Heart right ventricle (tissue), 16 donors: ENCODE measurements around the gene RANBP3. TPM values are rescaled to one million over a fixed set of nuclear protein-coding genes. Genes with fewer than 3 reads are reported as not detected.

Experiments used
- ATAC-seq, 8 donors: fragments of 200-7000 bp; cut with Tn5 transposase; one replicate each; pipeline ENCODE4 v1.9.1; 2020; ENCODE audit warnings: mild to moderate bottlenecking in 8 of 8, moderate library complexity in 8 of 8, moderate number of reproducible peaks in 1 of 8
- DNase-seq, 2 donors: peaks; one replicate each; pipeline ENCODE4 v3.0.0-alpha.2; 2020
- H3K27ac ChIP-seq, 10 donors: fragments of 200-600 bp; sonication (generic) in 2 of 10; one replicate each; pipeline versions ENCODE4 v1.5.0 to v1.8.0; 2020 to 2022; ENCODE audit warnings: mild to moderate bottlenecking in 3 of 10
- H3K27me3 ChIP-seq, 7 donors: fragments of 200-600 bp; one replicate each; pipeline ENCODE4 v1.8.0; 2021 to 2022; ENCODE audit warnings: mild to moderate bottlenecking in 2 of 7
- H3K36me3 ChIP-seq, 9 donors: fragments of 200-600 bp; sonication (generic) in 1 of 9; one replicate each; pipeline versions ENCODE4 v1.5.0 to v1.8.0; 2020 to 2022; ENCODE audit warnings: mild to moderate bottlenecking in 2 of 9
- H3K4me1 ChIP-seq, 9 donors: fragments of 200-600 bp; sonication (generic) in 1 of 9; one replicate each; pipeline versions ENCODE4 v1.5.0 to v1.8.0; 2020 to 2022; ENCODE audit warnings: mild to moderate bottlenecking in 4 of 9
- H3K4me3 ChIP-seq, 10 donors: fragments of 200-600 bp; sonication (generic) in 2 of 10; one replicate each; pipeline versions ENCODE4 v1.5.0 to v1.8.0; 2020 to 2022; ENCODE audit warnings: mild to moderate bottlenecking in 7 of 10, moderate library complexity in 2 of 10
- H3K9me3 ChIP-seq, 11 donors: fragments of 200-600 bp in 10 of 11; sonication (generic) in 2 of 11; one replicate each; pipeline versions ENCODE4 v1.5.0 to v1.8.0; 2013 to 2022; ENCODE audit warnings: mild to moderate bottlenecking in 2 of 11, control low read depth in 1 of 11, moderate library complexity in 1 of 11
- CTCF ChIP-seq, 9 donors: fragments of 200-600 bp; sonication (generic) in 2 of 9; IDR thresholded peaks; one replicate each; pipeline versions ENCODE4 v1.5.0 to v1.8.0; 2021 to 2022; ENCODE audit warnings: antibody characterized with exemption in 9 of 9, mild to moderate bottlenecking in 5 of 9, moderate library complexity in 1 of 9
- WGBS, 2 donors: extraction: QIAGEN DNeasy Blood & Tissue Kit; methylation state at CpG; one replicate each; pipeline ENCODE4 v1.1.7; 2013; ENCODE audit warnings: inconsistent platforms in 1 of 2; 5-methylcytosine and 5-hydroxymethylcytosine counted together
- intact Hi-C, 10 donors: fragments of 100-400 bp; cut with DNase I; formaldehyde crosslinking; loops; one replicate each; pipeline versions ENCODE4 v1.11.1 to v1.14.2; 2022
- polyA plus RNA-seq, 2 donors: library from polyadenylated mRNA; stranded (reverse); fragments of 200-250 nt; gene quantifications; one replicate each; pipeline ENCODE4 v1.2.3, GENCODE V29; 2013
- total RNA-seq, 10 donors: library from RNA; stranded (reverse); fragmentation: NEBNext Ultra II Directional in 3 of 10; extraction: Animal tissue kit (Norgen Biotek cat#: 25700) in 3 of 10; gene quantifications; one replicate each; pipeline versions ENCODE4 v1.2.1 to v1.2.4, GENCODE V29; 2021 to 2023
- donor health status: Arrhythmogenic right ventricular cardiomyopathy.
- donor health status: ischemic (EF 13 %, LVEDD 7.1; RV severe dilation, severe dysfunction).
- donor health status: healthy with polysubstance abuse.
- donor health status: DM: no; HTN: yes; CAD: no.
- donor health status: DM: no; HTN: no; CAD: no.
- donor health status: ischemic (EF 25% LVEDD 6.9; RV normal size, moderate dysfunction).
- donor health status: ischemic (EF 25% LVEDD 5.7; RV mildly dilated, moderate dysfunction).
- donor health status: healthy.
- donor health status: DM: yes; HTN: yes; CAD: no.
- donor health status: Ischemic cardiomyopathy.
- donor health status: ischemic (EF 35%, LVEDD 5.7; RV mildly dilated, moderate dysfunction).
- donor health status: nonischemic (EF 11% LVEDD 7.7; RV severe dilation, severe dysfunction).
- donor health status: DM: yes; HTN: yes; CAD: no.
- donor health status: PGD.
- donor health status: ischemic (EF 29% LVEDD 5.4; RV normal size, mild dysfunction).
- donor health status: nonischemic (EF 23%, LVEDD 6.1; RV moderate dilation, normal function).

The RANBP3 gene
- total and polyA plus RNA-seq, 12 donors: 29.5 to 76.1 (median 63.0) TPM

- Histone ChIP-seq H3K36me3 (peaks cover 0 to 99% (median 56%) of the 10 kb centered on the region in 9 donors), H3K9me3 (no peaks in the 10 kb centered on the region), H3K27me3 (no peaks in the 10 kb centered on the region), H3K27ac (peak overlapping the region in 1 of 10 donors; percentile 37), H3K4me3 (no peak overlapping the region), H3K4me1 (peaks cover 8 to 48% (median 32%) of the 10 kb centered on the region in 9 donors)
- TF ChIP-seq CTCF (IDR thresholded peaks at IDR 0.05): no peak
- ATAC-seq (no peak), DNase-seq (no peak)
- intact Hi-C loops: no loop called here
- 79 to 83% methylated on average over 14 of the region's 14 CpGs for WGBS, 2 donors
These were observed 48.3 kb downstream of the RANBP3 start for GRCh38 chr19:5929625-5930024.

GRCh38 chr19:5929179-5929578 is 48.8 kb downstream of the RANBP3 start:
- WGBS, 2 donors: 89% methylated on average over 13 of the region's 13 CpGs

GRCh38 chr19:5927441-5927821 is 50.5 kb downstream of the RANBP3 start:
- Histone ChIP-seq H3K9me3 (no peaks in the 10 kb centered on the region), H3K27ac (peak overlapping the region; percentile 50 to 82 (median 70)), H3K4me3 (no peak overlapping the region), H3K36me3 (peaks cover 4 to 100% (median 72%) of the 10 kb centered on the region in 9 donors), H3K27me3 (no peaks in the 10 kb centered on the region), H3K4me1 (peaks cover 8 to 31% (median 21%) of the 10 kb centered on the region in 9 donors)
- DNase-seq (no peak), ATAC-seq (peak in 2 of 8 donors; percentile 5 to 13)
- 78 to 83% methylated on average over 8 of the region's 8 CpGs for WGBS, 2 donors
- TF ChIP-seq CTCF (IDR thresholded peaks at IDR 0.05): no peak
- intact Hi-C loops: no loop called here

More at GRCh38 chr19:5929179-5929578, 48.8 kb downstream of the RANBP3 start:
- no peak for TF ChIP-seq CTCF (IDR thresholded peaks at IDR 0.05)
- DNase-seq: no peak
- Histone ChIP-seq H3K4me1 (peaks cover 8 to 44% (median 30%) of the 10 kb centered on the region in 9 donors), H3K36me3 (peaks cover 1 to 100% (median 60%) of the 10 kb centered on the region in 9 donors), H3K27me3 (no peaks in the 10 kb centered on the region), H3K9me3 (no peaks in the 10 kb centered on the region), H3K27ac (peak overlapping the region in 1 of 10 donors; percentile 37), H3K4me3 (no peak overlapping the region)
- intact Hi-C loops: no loop called here
- no peak for ATAC-seq

GRCh38 chr19:5926641-5927440 is 51.1 kb downstream of the RANBP3 start:
- peak; percentile 58 to 71 for DNase-seq
- 30 to 35% methylated on average over 14 of the region's 14 CpGs for WGBS, 2 donors
- no peak for TF ChIP-seq CTCF (IDR thresholded peaks at IDR 0.05)
- Histone ChIP-seq H3K9me3 (no peaks in the 10 kb centered on the region), H3K27ac (peak overlapping the region; percentile 50 to 82 (median 70)), H3K4me1 (peaks cover 8 to 31% (median 21%) of the 10 kb centered on the region in 9 donors), H3K36me3 (peaks cover 4 to 100% (median 75%) of the 10 kb centered on the region in 9 donors), H3K4me3 (no peak overlapping the region), H3K27me3 (no peaks in the 10 kb centered on the region)
- ATAC-seq: peak; percentile 78 to 93 (median 86)
- intact Hi-C loops: no loop called here
